ENCODE measurements around the gene SLC13A2.

DNA sequence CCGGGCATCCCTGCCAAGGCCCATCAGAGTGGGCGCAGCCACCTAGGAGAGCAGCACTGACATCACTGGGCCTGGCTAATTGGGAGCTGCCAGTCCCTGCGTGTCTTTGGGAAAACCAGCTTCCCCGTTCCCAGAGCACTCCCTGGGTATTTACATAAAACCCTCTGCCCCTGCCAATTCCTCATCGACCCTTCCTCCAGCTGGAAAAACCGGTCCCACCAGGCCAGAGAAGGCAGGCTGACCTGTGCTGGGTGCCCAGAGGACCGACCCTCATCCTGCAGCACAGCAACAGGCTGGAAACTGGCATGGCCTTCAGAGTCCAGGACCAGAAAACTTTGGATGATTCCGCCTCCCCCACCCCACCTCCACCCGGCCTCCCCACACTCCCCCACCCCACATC lies 24.5 kb downstream of the SLC13A2 start:
- TF ChIP-seq, protein P1, sequence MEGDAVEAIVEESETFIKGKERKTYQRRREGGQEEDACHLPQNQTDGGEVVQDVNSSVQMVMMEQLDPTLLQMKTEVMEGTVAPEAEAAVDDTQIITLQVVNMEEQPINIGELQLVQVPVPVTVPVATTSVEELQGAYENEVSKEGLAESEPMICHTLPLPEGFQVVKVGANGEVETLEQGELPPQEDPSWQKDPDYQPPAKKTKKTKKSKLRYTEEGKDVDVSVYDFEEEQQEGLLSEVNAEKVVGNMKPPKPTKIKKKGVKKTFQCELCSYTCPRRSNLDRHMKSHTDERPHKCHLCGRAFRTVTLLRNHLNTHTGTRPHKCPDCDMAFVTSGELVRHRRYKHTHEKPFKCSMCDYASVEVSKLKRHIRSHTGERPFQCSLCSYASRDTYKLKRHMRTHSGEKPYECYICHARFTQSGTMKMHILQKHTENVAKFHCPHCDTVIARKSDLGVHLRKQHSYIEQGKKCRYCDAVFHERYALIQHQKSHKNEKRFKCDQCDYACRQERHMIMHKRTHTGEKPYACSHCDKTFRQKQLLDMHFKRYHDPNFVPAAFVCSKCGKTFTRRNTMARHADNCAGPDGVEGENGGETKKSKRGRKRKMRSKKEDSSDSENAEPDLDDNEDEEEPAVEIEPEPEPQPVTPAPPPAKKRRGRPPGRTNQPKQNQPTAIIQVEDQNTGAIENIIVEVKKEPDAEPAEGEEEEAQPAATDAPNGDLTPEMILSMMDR (conservative IDR thresholded peaks at IDR 0.05; ENCODE audit: low read depth in 2 of 2), result no peak
- TF ChIP-seq EZH2 (IDR thresholded peaks at IDR 0.05; ENCODE audit: low read depth, unreplicated experiment) (no peak), STAT1 (IDR thresholded peaks at IDR 0.05; ENCODE audit: unreplicated experiment) (no peak), JUNB (IDR thresholded peaks at IDR 0.05; ENCODE audit: unreplicated experiment) (no peak)

Measured in GM23338 (cell line).